ENCODE results near the gene ALDH1L1. TPM values are rescaled to one million over a fixed set of nuclear protein-coding genes. Genes with fewer than 3 reads are reported as not detected.
A peak's percentile ranks its signal among the peaks of the same experiment; 100 is the strongest.

The ALDH1L1 gene
- total RNA-seq, 1 donor = 0.18 TPM

- no peak for TF ChIP-seq CTCF (IDR thresholded peaks at IDR 0.05; ENCODE audit: insufficient read depth, low read length)
- no peak overlapping the region for H3K4me3 ChIP-seq (ENCODE audit: low read depth, low read length)
- DNase-seq (ENCODE audit: low read depth) = no peak
Measured at GRCh38 chr3:126186271-126186670, 5.9 kb upstream of the ALDH1L1 start.

- H3K4me3 ChIP-seq (ENCODE audit: low read depth, low read length) = no peak overlapping the region
- DNase-seq (ENCODE audit: low read depth) = no peak
- TF ChIP-seq CTCF (IDR thresholded peaks at IDR 0.05; ENCODE audit: insufficient read depth, low read length) = no peak
Measured at GRCh38 chr3:126184465-126185000, 4.1 kb upstream of the ALDH1L1 start.

- no peak for DNase-seq (ENCODE audit: low read depth)
- no peak for TF ChIP-seq CTCF (IDR thresholded peaks at IDR 0.05; ENCODE audit: insufficient read depth, low read length)
- H3K4me3 ChIP-seq (ENCODE audit: low read depth, low read length) = peak overlapping the region; percentile 51
Measured at GRCh38 chr3:126181398-126181725, 976 bp upstream of the ALDH1L1 start.

- DNase-seq (ENCODE audit: low read depth) = no peak
- TF ChIP-seq CTCF (IDR thresholded peaks at IDR 0.05; ENCODE audit: insufficient read depth, low read length) = no peak
- H3K4me3 ChIP-seq (ENCODE audit: low read depth, low read length) = peak overlapping the region; percentile 51
Measured at GRCh38 chr3:126179825-126180476, 435 bp downstream of the ALDH1L1 start.

GRCh38 chr3:126170073-126170777 lies 10.2 kb downstream of the ALDH1L1 start:
- DNase-seq (ENCODE audit: low read depth) = no peak
- TF ChIP-seq CTCF (IDR thresholded peaks at IDR 0.05; ENCODE audit: insufficient read depth, low read length) = no peak
- no peak overlapping the region for H3K4me3 ChIP-seq (ENCODE audit: low read depth, low read length)

GRCh38 chr3:126167566-126167965 lies 12.8 kb downstream of the ALDH1L1 start:
- no peak for DNase-seq (ENCODE audit: low read depth)
- no peak overlapping the region for H3K4me3 ChIP-seq (ENCODE audit: low read depth, low read length)
- TF ChIP-seq CTCF (IDR thresholded peaks at IDR 0.05; ENCODE audit: insufficient read depth, low read length) = no peak

All from fibroblast of the aortic adventitia (primary cell).